OCI-LY3 (cell line): ENCODE measurements around the gene CD3G.

Source experiments
- H2AFZ ChIP-seq: fragments of 200-600, 300-600 bp; shearing (Covaris generic); 2 replicates; pipeline ENCODE4 v1.6.0; 2014; ENCODE audit warnings: antibody characterized with exemption, low read depth, low read length
- H3K27ac ChIP-seq: fragments of 200-600, 300-600 bp; sonication (generic); 2 replicates; pipeline ENCODE4 v1.5.1; 2014; ENCODE audit warnings: mild to moderate bottlenecking, low read length, moderate library complexity, mixed read lengths
- H3K27me3 ChIP-seq: fragments of 200-600, 300-600 bp; sonication (generic); 2 replicates; pipeline ENCODE4 v1.6.1; 2014; ENCODE audit warnings: low read depth, low read length, mixed read lengths
- H3K36me3 ChIP-seq: fragments of 200-600, 300-600 bp; sonication (generic); replicated peaks from 2 replicates; pipeline ENCODE3; 2014; ENCODE audit warnings: low read depth, low read length, mixed read lengths
- H3K4me1 ChIP-seq: fragments of 300-600, 200-600 bp; sonication (generic); 2 replicates; pipeline ENCODE4 v1.6.1; 2014; ENCODE audit warnings: low read length, mixed read lengths
- H3K4me2 ChIP-seq: fragments of 200-600, 300-600 bp; sonication (generic); 2 replicates; pipeline ENCODE4 v1.6.1; 2014; ENCODE audit warnings: low read length, mixed read lengths
- H3K4me3 ChIP-seq: fragments of 300-600, 200-600 bp; sonication (generic); 2 replicates; pipeline ENCODE4 v1.5.1; 2014; ENCODE audit warnings: antibody characterized with exemption, mild to moderate bottlenecking, low read length, moderate library complexity
- H3K79me2 ChIP-seq: fragments of 300-600, 200-600 bp; shearing (Covaris generic); 2 replicates; pipeline ENCODE4 v1.6.1; 2014; ENCODE audit warnings: mild to moderate bottlenecking, low read length, mixed read lengths
- H3K9ac ChIP-seq: fragments of 300-600, 200-600 bp; shearing (Covaris generic); 2 replicates; pipeline ENCODE4 v1.6.0; 2014; ENCODE audit warnings: mild to moderate bottlenecking, low read length, moderate library complexity
- H3K9me3 ChIP-seq: fragments of 200-600, 300-600 bp; shearing (Covaris generic); 2 replicates; pipeline ENCODE4 v1.6.1; 2014; ENCODE audit warnings: low read length, mixed read lengths; ENCODE audit not compliant: insufficient read depth
- H4K20me1 ChIP-seq: fragments of 200-600, 300-600 bp; sonication (generic); 2 replicates; pipeline ENCODE4 v1.6.1; 2016; ENCODE audit warnings: low read length, mixed read lengths; ENCODE audit not compliant: insufficient read depth
- EZH2phosphoT487 ChIP-seq: fragments of 200-600 bp; shearing (Covaris generic); IDR thresholded peaks from 2 replicates; pipeline ENCODE4 v1.6.1; 2018; ENCODE audit warnings: antibody characterized with exemption, mixed run types, low read depth
- TF ChIP-seq, protein P1 (sequence below): fragments of 200-600, 300-600 bp; sonication (generic); IDR thresholded peaks from 2 replicates; pipeline ENCODE4 v1.5.1; 2014; ENCODE audit warnings: antibody characterized with exemption, low read length, low read depth

Gene CD3G

GRCh38 chr11:118319337-118319707, 24.8 kb upstream of the CD3G start:
- Histone ChIP-seq H3K27ac (no peak overlapping the region), H3K9ac (no peak overlapping the region), H3K9me3 (no peaks in the 10 kb centered on the region), H3K4me2 (no peak overlapping the region), H3K4me1 (peaks cover 12% of the 10 kb centered on the region), H3K79me2 (no peaks in the 10 kb centered on the region), H3K4me3 (no peak overlapping the region), H4K20me1 (no peaks in the 10 kb centered on the region), H2AFZ (no peak overlapping the region), H3K36me3 (no peaks in the 10 kb centered on the region), H3K27me3 (no peaks in the 10 kb centered on the region)
- TF ChIP-seq, protein P1, sequence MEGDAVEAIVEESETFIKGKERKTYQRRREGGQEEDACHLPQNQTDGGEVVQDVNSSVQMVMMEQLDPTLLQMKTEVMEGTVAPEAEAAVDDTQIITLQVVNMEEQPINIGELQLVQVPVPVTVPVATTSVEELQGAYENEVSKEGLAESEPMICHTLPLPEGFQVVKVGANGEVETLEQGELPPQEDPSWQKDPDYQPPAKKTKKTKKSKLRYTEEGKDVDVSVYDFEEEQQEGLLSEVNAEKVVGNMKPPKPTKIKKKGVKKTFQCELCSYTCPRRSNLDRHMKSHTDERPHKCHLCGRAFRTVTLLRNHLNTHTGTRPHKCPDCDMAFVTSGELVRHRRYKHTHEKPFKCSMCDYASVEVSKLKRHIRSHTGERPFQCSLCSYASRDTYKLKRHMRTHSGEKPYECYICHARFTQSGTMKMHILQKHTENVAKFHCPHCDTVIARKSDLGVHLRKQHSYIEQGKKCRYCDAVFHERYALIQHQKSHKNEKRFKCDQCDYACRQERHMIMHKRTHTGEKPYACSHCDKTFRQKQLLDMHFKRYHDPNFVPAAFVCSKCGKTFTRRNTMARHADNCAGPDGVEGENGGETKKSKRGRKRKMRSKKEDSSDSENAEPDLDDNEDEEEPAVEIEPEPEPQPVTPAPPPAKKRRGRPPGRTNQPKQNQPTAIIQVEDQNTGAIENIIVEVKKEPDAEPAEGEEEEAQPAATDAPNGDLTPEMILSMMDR, result no peak
- TF ChIP-seq EZH2phosphoT487, result no peak

DNA sequence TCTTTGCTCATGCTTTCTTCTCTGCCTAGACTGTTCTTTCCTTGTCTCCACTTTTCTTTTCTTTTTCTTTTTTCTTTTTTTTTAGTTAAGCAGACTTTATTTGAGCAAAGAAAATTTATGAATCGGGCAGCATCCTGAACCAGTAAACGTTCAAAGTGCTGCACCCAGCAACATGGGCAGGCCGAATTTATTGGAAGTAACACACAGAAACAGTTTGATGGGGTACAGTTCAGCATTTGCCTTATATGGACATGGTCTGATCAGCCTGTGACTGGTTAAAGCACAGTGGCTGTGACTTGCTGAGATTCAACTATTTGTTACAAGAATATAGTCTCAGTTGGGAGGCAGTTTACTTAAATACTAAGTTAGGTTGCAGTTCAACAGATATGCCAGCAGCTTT, 23.6 kb upstream of the CD3G start:
- H3K4me2 ChIP-seq, result no peak overlapping the region
- peaks cover 12% of the 10 kb centered on the region for H3K4me1 ChIP-seq
- H4K20me1 ChIP-seq, result no peaks in the 10 kb centered on the region
- no peak overlapping the region for H3K9ac ChIP-seq
- no peaks in the 10 kb centered on the region for H3K36me3 ChIP-seq
- H3K27ac ChIP-seq, result no peak overlapping the region
- no peaks in the 10 kb centered on the region for H3K9me3 ChIP-seq
- TF ChIP-seq, protein P1, result no peak
- no peak for TF ChIP-seq EZH2phosphoT487
- H3K4me3 ChIP-seq, result no peak overlapping the region
- H2AFZ ChIP-seq, result no peak overlapping the region
- no peaks in the 10 kb centered on the region for H3K79me2 ChIP-seq
- no peaks in the 10 kb centered on the region for H3K27me3 ChIP-seq

GRCh38 chr11:118321386-118322082, 22.6 kb upstream of the CD3G start:
- no peak overlapping the region for H3K4me2 ChIP-seq
- no peak overlapping the region for H3K4me3 ChIP-seq
- no peaks in the 10 kb centered on the region for H3K36me3 ChIP-seq
- no peaks in the 10 kb centered on the region for H3K79me2 ChIP-seq
- H3K9ac ChIP-seq, result no peak overlapping the region
- no peaks in the 10 kb centered on the region for H3K9me3 ChIP-seq
- H2AFZ ChIP-seq, result no peak overlapping the region
- no peaks in the 10 kb centered on the region for H3K27me3 ChIP-seq
- H3K27ac ChIP-seq, result no peak overlapping the region
- no peaks in the 10 kb centered on the region for H4K20me1 ChIP-seq
- TF ChIP-seq, protein P1, result no peak
- no peak for TF ChIP-seq EZH2phosphoT487
- H3K4me1 ChIP-seq, result peaks cover 6% of the 10 kb centered on the region

- no peak overlapping the region for H3K4me2 ChIP-seq
- H4K20me1 ChIP-seq, result no peaks in the 10 kb centered on the region
- no peak overlapping the region for H3K4me3 ChIP-seq
- no peak overlapping the region for H2AFZ ChIP-seq
- TF ChIP-seq, protein P1, result no peak
- TF ChIP-seq EZH2phosphoT487, result no peak
- peaks cover 4% of the 10 kb centered on the region; the same call in 1 of the 2 replicates for H3K27me3 ChIP-seq
- no peak overlapping the region for H3K27ac ChIP-seq
- no peaks in the 10 kb centered on the region for H3K79me2 ChIP-seq
- no peak overlapping the region for H3K9ac ChIP-seq
- H3K4me1 ChIP-seq, result no peaks in the 10 kb centered on the region
- H3K9me3 ChIP-seq, result no peaks in the 10 kb centered on the region
- no peaks in the 10 kb centered on the region for H3K36me3 ChIP-seq
Observed at GRCh38 chr11:118322721-118323120, 21.4 kb upstream of the CD3G start.
